CD4-positive, alpha-beta T cell treated with Interleukin-17A for 1 hour (primary cell): ENCODE results near the gene GPR153.

Experiments
- DNase-seq: peaks from one replicate; pipeline ENCODE4 v3.0.0-alpha.2; 2020

GPR153 gene

GRCh38 chr1:6198646-6199297, 62.1 kb downstream of the GPR153 start:
- DNase-seq = peak; percentile 28

DNA sequence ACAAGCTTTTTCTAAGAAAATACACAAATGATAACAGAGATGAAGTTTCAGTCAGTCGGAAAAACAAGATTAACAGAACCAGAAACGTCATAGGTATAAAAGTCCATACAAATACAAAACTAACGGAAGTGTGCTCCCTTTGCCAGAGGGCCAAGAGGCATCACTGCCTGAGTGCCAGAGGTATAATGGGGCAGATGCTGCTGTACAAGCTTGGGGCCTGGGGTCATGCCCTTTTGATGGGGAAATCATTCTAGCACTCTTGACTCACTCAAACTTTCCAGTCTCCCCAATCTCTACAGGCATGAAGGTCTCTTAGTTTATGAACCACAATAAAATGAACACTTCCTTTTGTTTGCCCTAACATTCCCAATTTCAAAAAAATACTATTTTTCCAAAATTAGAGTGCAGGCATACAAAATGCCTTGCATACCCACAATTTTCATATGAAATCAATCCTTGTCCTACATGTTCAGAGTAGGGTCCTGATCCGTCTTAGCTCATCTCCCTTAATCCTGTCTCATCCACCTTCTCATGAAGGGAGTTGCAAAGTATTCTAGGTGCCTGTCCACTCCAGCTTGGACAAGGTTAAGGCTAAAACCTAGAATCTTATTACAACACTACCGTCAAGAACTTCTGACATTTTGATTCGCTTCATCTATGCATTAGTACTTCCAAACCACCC, 63.0 kb downstream of the GPR153 start:
- DNase-seq = no peak
